Endothelial cell of umbilical vein (primary cell): ENCODE results near the gene PRKCD. TPM values are rescaled to one million over a fixed set of nuclear protein-coding genes. Genes with fewer than 3 reads are reported as not detected.

Source experiments
- BruUV-seq: library from RNA; stranded (reverse); fragments of 400-500 nt; replicated peaks from 2 replicates; lab custom pipeline; 2021; lab: Mats Ljungman, UMichigan
- CTCF ChIA-PET: fragments of 300-600, 350-600 bp; sonication (Branson Sonifier 250); formaldehyde crosslinking; loops from one replicate; lab custom pipeline; 2021; ENCODE audit warnings: antibody characterized with exemption, inconsistent platforms; lab: Charles Lee
- POLR2A ChIA-PET: fragments of 300-600, 350-600 bp; sonication (Branson Sonifier 250); formaldehyde crosslinking; loops from one replicate; lab custom pipeline; 2021; ENCODE audit warnings: antibody characterized with exemption, inconsistent platforms; lab: Charles Lee
- DNase-seq: peaks from one replicate; pipeline ENCODE4 v3.0.0-alpha.2; 2011; ENCODE audit warnings: low read depth, low spot score
- FAIRE-seq: peaks from 2 replicates; lab custom pipeline; 2011; peaks lifted over from hg19 to GRCh38; lab: Jason Lieb, UNC
- H2AFZ ChIP-seq: 2 replicates; pipeline ENCODE4 v1.6.0; 2012; ENCODE audit warnings: low read depth, low read length, control low read depth, inconsistent platforms
- H3K27ac ChIP-seq: 2 replicates; pipeline ENCODE4 v1.5.1; 2011; ENCODE audit warnings: low read depth, mild to moderate bottlenecking, control low read depth, low read length, moderate library complexity; ENCODE audit not compliant: insufficient read depth
- H3K27me3 ChIP-seq, 2 experiments: 2 replicates each; pipeline versions ENCODE4 v1.6.0 to v1.6.1; 2011; ENCODE audit warnings: low read length in 2 of 2, mixed read lengths in 1 of 2; ENCODE audit not compliant: control insufficient read depth in 2 of 2, insufficient read depth in 2 of 2
- H3K36me3 ChIP-seq, 2 experiments: 2 replicates in 1 of 2; 3 replicates in 1 of 2; pipeline ENCODE4 v1.5.1; 2011; ENCODE audit warnings: low read length in 2 of 2, mild to moderate bottlenecking in 1 of 2, moderate library complexity in 1 of 2; ENCODE audit not compliant: control insufficient read depth in 2 of 2, insufficient read depth in 2 of 2; ENCODE audit errors: extremely low read depth in 1 of 2
- H3K4me1 ChIP-seq: 3 replicates; pipeline ENCODE4 v1.5.1; 2011; ENCODE audit warnings: mild to moderate bottlenecking, low read length; ENCODE audit not compliant: control insufficient read depth, insufficient read depth; ENCODE audit errors: extremely low read depth
- H3K4me2 ChIP-seq: 2 replicates; pipeline ENCODE4 v1.6.1; 2011; ENCODE audit warnings: low read length, control low read depth, mixed read lengths; ENCODE audit not compliant: insufficient read depth
- H3K4me3 ChIP-seq, 3 experiments: fragments of 200-600 bp in 1 of 3; sonication (generic), shearing (Covaris generic) in 1 of 3; replicated peaks in 1 of 3; 2 replicates each; pipeline ENCODE4 v1.5.1; 2011 to 2016; ENCODE audit warnings: control low read depth in 3 of 3, low read length in 3 of 3, mild to moderate bottlenecking in 2 of 3, inconsistent platforms in 1 of 3, low read depth in 1 of 3, moderate library complexity in 1 of 3; ENCODE audit not compliant: insufficient read depth in 1 of 3
- H3K79me2 ChIP-seq: 2 replicates; pipeline ENCODE4 v1.6.0; 2012; ENCODE audit warnings: low read length, inconsistent platforms; ENCODE audit not compliant: control insufficient read depth, insufficient read depth
- H3K9ac ChIP-seq: replicated peaks from 2 replicates; pipeline ENCODE3; 2011; ENCODE audit warnings: low read length, control low read depth; ENCODE audit not compliant: insufficient read depth; ENCODE audit errors: extremely low read depth
- H3K9me1 ChIP-seq: replicated peaks from 3 replicates; pipeline ENCODE4 v1.6.0; 2011; ENCODE audit warnings: mild to moderate bottlenecking, low read length; ENCODE audit not compliant: control insufficient read depth, insufficient read depth; ENCODE audit errors: extremely low read depth
- H3K9me3 ChIP-seq: replicated peaks from 2 replicates; pipeline ENCODE4 v1.5.1; 2012; ENCODE audit warnings: low read length, inconsistent platforms; ENCODE audit not compliant: control insufficient read depth, insufficient read depth
- H4K20me1 ChIP-seq: replicated peaks from 2 replicates; pipeline ENCODE3; 2011; ENCODE audit warnings: mild to moderate bottlenecking, low read length; ENCODE audit not compliant: control insufficient read depth, insufficient read depth; ENCODE audit errors: extremely low read depth
- EZH2 ChIP-seq: IDR thresholded peaks from 2 replicates; pipeline ENCODE4 v1.6.1; 2012; ENCODE audit warnings: borderline replicate concordance, low read depth, mild to moderate bottlenecking, moderate library complexity, low read length, inconsistent platforms; ENCODE audit not compliant: severe bottlenecking
- GATA2 ChIP-seq: IDR thresholded peaks from 2 replicates; pipeline ENCODE4 v1.7.0; 2011; ENCODE audit warnings: low read depth, mild to moderate bottlenecking, moderate library complexity, mixed read lengths, low read length; ENCODE audit not compliant: insufficient read length, insufficient read depth
- JUN ChIP-seq: IDR thresholded peaks from 2 replicates; pipeline ENCODE4 v1.6.1; 2011; ENCODE audit warnings: borderline replicate concordance, low read depth; ENCODE audit not compliant: insufficient read length, insufficient read depth
- MYC ChIP-seq: IDR thresholded peaks from one replicate; pipeline ENCODE4 v1.6.1; 2011; ENCODE audit warnings: mild to moderate bottlenecking, low read depth, low read length
- POLR2AphosphoS5 ChIP-seq: IDR thresholded peaks from 2 replicates; pipeline ENCODE4 v1.6.1; 2012; ENCODE audit warnings: low read depth, mild to moderate bottlenecking, control low read depth, low read length, moderate library complexity; ENCODE audit not compliant: insufficient read depth
- dilution Hi-C: fragments of 300-500 bp; cut with MboI; formaldehyde crosslinking; loops from one replicate; pipeline ENCODE4 v1.15.0; 2019; ENCODE audit warnings: low sequenced_read_pairs; ENCODE audit not compliant: extremely low pct_ligation_motif_present
- intact Hi-C: fragments of 100-400 bp; cut with micrococcal nuclease; formaldehyde crosslinking; loops from one replicate; pipeline ENCODE4 v1.10.0; 2022
- polyA plus RNA-seq, 4 experiments: library from polyadenylated mRNA; depleted of rRNA in 3 of 4; stranded (reverse) in 3 of 4; unstranded in 1 of 4; fragments of >200 nt; gene quantifications; 2 replicates each; pipeline versions ENCODE4 v1.2.1 to v1.2.3, GENCODE V29; 2011 to 2012; ENCODE audit warnings: missing spikeins in 1 of 4
- total RNA-seq: library from RNA; stranded (reverse); gene quantifications from 2 replicates; pipeline ENCODE4 v1.2.3, GENCODE V29; 2021
- TF ChIP-seq, protein P1 (sequence below): IDR thresholded peaks from 2 replicates; pipeline ENCODE4 v1.6.1; 2011; ENCODE audit not compliant: insufficient read depth, insufficient read length

The PRKCD gene
- total and polyA plus RNA-seq, 2 donors (not counting 3 experiments of a cell fraction or from before 2014, with no cell fraction given) = 15.5 to 19.0 TPM

DNA sequence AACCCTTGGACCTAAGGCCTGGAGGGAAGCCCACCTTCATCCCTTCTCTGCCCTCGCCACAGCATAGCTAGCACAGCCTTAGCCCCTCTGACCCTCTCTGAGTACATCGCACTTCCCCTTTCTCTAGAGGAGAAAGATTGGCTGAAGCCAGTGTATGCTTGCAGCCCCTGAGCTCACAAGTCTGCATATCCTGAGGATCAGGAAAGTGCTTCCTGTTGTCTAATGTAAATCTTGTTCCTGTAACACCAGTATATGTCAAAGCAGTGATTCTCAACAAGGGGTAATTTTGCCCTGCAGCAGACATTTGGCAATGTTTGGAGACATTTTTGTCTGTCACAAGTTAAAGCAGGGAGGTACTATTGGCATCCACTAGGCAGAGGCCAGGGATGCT lies 2.2 kb upstream of the PRKCD start:
- no peak for DNase-seq
- Histone ChIP-seq H3K27ac (no peak overlapping the region), H3K4me3 (no peak overlapping the region), H3K27me3 (peaks cover 0 to 2% of the 10 kb centered on the region in 2 experiments), H3K36me3 (no peaks in the 10 kb centered on the region), H2AFZ (no peak overlapping the region), H3K4me2 (no peak overlapping the region), H3K4me1 (peaks cover 21% of the 10 kb centered on the region), H3K9me3 (no peaks in the 10 kb centered on the region), H3K79me2 (peaks cover 4% of the 10 kb centered on the region), H4K20me1 (no peaks in the 10 kb centered on the region), H3K9ac (no peak overlapping the region), H3K9me1 (no peaks in the 10 kb centered on the region)
- TF ChIP-seq POLR2AphosphoS5 (no peak), GATA2 (no peak), JUN (no peak), EZH2 (no peak), MYC (no peak)
- TF ChIP-seq, protein P1, sequence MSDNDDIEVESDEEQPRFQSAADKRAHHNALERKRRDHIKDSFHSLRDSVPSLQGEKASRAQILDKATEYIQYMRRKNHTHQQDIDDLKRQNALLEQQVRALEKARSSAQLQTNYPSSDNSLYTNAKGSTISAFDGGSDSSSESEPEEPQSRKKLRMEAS = no peak
- no TSS peak for BruUV-seq
- POLR2A ChIA-PET = interaction anchor here (0.5 kb wide), 1 partner anchor 1696 kb away, joined by 5 read pairs; no protein-coding TSS in a partner anchor
- dilution Hi-C loops = no loop called here
- no peak for FAIRE-seq
- intact Hi-C loops = loop anchor here (1.0 kb wide), 2 partner anchors 24 to 28 kb away; partner anchors contain the start of gene RFT1
- CTCF ChIA-PET = interaction anchor here (0.5 to 3.2 kb wide), 8 partner anchors 13 to 44 kb away, joined by 3 to 34 read pairs (median 6); no protein-coding TSS in a partner anchor
